HG02943 (cell line): ENCODE data around the gene JKAMP.
A peak's percentile ranks its signal among the peaks of the same experiment; 100 is the strongest.

Experiments
- ATAC-seq: cut with Tn5 transposase; IDR thresholded peaks from one replicate; pipeline ENCODE4 v1.9.1; 2021; ENCODE audit warnings: mild to moderate bottlenecking, low read depth, moderate library complexity; ENCODE audit not compliant: unreplicated experiment

JKAMP gene

DNA sequence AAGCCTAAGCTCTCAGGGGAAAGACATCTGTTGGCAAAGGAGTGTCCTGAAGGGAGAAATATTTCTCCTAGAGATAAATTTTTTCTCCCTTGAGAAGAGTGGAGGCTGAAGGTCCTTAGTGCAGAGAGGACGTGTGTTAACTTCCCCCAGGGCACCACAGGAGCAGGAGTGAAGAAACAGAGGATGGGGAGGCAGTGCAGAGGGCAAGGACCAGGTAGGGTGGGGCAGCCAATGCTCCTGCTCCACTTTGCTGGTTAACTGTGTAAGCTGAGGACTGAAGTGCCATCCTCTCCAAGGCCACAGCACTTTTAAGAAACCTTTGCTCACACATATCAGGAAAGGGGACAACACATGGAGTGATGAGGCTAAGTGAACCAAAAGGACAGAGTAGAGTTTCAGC is 4.2 kb upstream of the JKAMP start:
- no peak for ATAC-seq

GRCh38 chr14:59481407-59481806 is 2.9 kb upstream of the JKAMP start:
- ATAC-seq: no peak

- ATAC-seq: no peak
These were observed 2.3 kb upstream of the JKAMP start for GRCh38 chr14:59481871-59482540.

- no peak for ATAC-seq
These were observed 1.6 kb upstream of the JKAMP start for GRCh38 chr14:59482541-59483331.

DNA sequence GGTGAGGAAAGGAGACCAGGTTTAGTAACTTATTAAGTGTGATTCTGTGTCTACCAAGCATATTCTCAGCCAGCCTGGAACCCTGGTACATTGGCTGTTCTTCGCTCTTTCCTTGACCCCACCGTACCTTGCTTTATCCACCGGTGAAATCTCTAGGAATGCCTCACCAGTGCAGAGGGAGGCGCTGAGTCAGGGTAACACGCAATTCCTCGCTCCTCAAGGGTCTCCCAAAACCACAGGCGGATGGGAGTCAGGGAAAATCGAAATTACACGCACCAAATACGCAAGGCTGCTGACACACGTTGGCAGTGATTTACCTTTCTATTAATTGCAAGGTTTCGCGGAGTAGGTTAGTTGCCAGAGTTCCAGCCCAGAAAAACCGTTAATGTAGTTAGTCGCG is 954 bp upstream of the JKAMP start:
- no peak for ATAC-seq

- ATAC-seq: peak; percentile 44
These were observed 390 bp downstream of the JKAMP start for GRCh38 chr14:59484639-59485175.

- ATAC-seq: no peak
These were observed 6.4 kb downstream of the JKAMP start for GRCh38 chr14:59490756-59491155.

DNA sequence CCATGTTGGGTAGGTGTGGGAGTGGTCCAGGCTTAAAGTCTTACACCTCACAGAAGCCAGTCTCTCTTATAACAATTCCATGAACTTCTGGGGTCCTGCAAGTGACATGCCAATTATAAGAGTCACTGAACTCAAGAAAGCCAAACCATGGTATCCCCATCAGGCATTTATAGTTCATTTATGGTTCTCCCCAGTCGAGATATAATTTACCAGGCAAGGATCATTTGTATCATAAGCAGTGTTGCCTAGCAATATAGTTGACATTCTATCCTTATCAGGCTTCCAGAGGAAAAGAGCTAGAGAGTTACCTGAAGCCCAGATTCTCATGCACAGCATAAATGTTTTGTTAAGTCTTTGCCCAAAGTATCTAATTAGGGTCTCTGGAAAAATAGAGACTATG is 8.1 kb downstream of the JKAMP start:
- ATAC-seq: no peak

GRCh38 chr14:59500732-59501131 is 16.4 kb downstream of the JKAMP start:
- ATAC-seq: no peak

DNA sequence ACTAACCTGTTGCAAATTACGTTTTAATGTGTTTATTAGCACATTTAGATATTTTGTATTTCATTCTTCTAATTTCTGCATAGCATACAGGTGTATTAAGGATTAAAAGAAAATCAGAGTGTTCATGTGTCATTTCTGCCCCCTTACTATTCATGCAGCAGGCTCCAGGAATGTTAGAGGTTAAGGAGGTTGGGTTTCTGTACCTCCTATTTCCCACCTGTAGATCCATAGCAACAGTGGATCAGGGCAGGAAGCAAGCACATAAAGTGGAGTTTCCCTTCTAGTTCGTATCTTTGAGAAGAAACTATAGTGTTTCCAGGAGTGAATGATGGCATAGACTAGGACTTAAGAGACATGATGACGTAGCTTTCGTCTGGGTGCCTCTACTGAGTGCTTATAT is 18.9 kb downstream of the JKAMP start:
- ATAC-seq: no peak

DNA sequence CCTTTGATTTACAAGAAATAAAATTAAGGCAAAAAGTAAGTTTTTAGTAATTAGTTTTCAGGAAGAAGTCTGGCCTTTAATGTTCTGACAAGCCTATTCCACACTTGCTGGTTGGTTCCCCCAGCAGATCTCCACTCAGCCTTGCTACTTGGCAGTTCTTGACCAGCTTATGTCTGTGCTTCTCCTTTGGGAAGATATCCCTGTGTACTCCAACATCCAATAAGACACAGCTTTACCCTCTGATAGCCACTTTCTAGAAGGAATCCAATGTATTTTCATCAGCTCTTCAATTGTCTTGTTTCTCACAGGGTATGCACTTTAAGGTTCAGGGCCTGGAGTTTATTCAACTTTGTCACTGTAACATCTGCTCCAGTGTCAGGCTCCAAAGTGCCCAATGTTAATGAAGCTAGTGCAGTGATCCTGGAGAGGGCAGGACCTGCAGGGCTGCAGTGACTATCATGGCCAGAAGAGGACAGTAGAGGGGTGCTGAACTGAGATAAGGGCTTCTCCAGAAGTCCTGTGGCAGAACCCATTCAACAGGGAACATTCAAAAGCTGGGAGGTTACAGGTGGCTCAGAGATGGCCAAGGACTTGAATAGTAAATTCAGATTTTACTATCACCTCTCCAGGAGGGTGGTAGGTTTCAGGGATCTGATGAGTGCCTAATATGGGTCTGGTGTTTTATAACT is 22.9 kb downstream of the JKAMP start:
- no peak for ATAC-seq

DNA sequence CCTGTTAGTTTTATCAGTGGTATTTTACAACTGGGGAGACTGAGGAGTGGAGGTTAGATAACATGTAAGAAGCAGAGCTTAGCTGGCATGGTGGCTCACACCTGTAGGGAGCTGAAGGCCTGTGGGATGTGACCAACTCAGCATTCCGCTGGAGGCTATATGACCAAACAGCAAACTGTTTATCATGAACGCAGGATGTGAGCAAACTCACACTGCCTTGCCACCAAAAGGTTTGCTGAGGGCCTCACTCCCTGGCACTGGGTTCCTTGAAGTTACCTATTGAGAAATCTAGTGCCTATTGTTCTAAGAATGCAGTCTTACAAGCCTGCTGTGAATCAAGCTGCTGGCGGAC is 23.4 kb downstream of the JKAMP start:
- ATAC-seq: no peak

DNA sequence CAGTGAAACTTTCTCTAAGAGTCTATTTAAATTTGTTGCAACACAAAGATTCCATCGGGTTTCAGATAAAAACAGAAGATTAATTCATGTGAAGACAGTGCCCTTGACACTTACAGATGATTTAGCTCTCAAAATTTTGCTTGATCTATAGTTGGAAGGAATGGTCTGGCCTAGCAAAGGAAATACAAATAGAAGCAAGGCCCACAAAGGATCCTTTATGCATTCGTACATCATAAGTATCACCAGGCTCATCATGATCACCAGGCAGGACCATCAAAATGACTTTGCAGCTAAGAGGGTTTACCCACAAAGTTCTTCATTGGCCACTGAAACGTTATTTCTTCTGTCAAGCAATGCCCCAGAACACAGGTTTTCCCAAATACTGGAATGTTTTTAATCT is 24.8 kb downstream of the JKAMP start:
- ATAC-seq: no peak

GRCh38 chr14:59510001-59510400 is 25.7 kb downstream of the JKAMP start:
- no peak for ATAC-seq

DNA sequence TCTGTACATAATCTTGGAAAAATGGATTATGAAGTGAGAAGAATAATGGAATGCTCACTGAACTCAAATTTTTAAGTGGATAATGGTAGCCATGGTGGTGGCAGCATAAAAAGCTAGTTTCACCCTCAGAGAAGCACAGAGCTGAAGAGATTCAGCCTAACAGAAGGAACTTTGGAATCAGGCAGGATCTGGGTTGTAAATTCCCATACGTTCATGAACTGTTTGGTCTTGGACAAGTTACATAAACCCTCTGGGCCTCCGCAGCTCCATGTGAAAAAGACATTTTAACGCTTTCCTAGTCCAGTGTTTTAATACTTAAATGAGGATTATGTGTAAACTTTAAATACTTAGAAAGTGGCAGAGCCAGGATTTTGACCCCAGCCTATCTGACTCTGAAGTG is 26.6 kb downstream of the JKAMP start:
- ATAC-seq: no peak

- ATAC-seq: no peak
These were observed 27.7 kb downstream of the JKAMP start for GRCh38 chr14:59511916-59512575.

GRCh38 chr14:59520224-59520623 is 35.9 kb downstream of the JKAMP start:
- ATAC-seq: no peak

DNA sequence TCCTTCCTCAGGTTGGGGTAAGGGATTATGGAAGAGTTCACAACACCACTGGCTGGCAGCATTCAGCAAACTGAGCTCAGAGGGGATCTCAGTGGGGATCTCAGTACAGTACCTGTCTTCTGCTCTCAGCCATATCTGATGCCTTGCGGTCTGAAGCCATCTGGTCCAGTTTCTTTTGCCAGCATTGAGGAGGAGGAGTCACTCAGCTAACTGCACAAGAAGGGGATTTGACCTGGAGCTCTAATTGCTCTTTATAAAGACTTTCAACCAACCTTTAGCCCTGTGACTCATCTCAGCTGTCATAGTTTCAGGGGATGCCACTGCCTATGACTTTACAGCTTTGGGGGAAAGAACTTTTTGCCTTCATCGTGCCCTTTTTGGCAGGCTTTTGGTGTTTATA is 44.9 kb downstream of the JKAMP start:
- no peak for ATAC-seq

DNA sequence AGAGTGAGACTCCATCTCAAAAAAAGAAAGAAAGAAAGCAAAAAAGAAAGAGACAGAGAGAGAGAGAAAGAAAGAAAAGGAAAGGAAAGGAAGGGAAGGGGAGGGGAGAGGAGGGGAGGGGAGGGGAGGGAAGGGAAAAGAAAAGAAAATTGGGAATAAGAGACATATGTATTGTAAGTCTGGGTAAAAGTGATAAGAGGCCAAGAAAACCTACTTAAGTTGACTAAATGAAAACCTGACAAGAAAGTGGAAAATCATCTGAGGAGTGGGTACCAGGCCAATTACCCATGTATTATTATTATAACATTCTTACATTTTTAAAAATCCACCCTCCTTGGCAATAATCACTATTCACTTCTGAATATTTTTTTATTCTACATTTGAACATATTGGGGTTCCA is 46.0 kb downstream of the JKAMP start:
- no peak for ATAC-seq

DNA sequence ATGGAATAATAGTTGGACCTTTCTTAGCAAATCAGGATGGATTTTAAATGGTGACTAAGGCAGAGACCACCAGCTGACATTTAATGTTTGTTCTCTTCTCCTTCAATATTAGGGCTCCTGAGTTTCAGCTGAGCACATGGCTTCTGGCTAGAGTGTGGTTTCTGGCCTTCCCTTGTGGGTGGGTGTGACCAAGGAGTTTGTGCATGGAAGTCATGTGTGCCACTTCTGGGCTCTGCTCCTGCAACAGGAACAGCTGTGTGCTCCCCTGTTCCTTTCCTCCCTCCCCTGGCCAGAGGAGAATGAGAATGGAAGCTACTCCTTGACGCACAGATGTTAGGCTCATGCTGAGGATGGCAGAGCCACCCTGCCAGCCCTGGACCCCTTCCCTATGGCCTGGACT is 48.1 kb downstream of the JKAMP start:
- no peak for ATAC-seq
